ENCODE results near the gene SKIC8. TPM values are rescaled to one million over a fixed set of nuclear protein-coding genes. Genes with fewer than 3 reads are reported as not detected.

SKIC8 gene
- total and polyA plus RNA-seq, 2 experiments from 2014 or later: 61.5 to 113 TPM

DNA sequence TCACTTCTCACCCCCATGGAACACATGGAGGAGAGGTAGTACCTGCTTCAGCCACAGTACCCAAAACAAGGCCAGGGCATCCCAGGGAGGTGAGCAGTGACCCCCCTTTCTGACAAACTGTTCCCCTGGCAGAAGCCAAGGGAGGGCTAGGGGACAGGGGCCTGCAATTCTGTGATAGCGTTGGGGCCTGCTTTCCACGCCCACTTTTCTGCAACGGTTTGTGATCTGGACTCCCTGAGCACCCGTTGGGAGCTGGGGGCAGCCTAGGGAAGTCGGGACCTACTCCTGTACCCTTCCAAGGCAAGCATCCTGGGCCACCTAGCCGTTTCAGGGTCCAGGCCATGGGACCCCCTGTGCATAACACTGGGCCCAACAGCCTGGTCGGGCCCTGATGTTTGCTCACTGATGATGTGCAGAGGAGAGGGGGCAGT lies 36.0 kb downstream of the SKIC8 start:
- no peaks in the 10 kb centered on the region for H3K9me3 ChIP-seq (ENCODE audit: low read depth)
- no peak overlapping the region for H3K27ac ChIP-seq
- no peak overlapping the region for H3K4me3 ChIP-seq
- DNase-seq (ENCODE audit: low read depth in 1 of 2, low spot score in 1 of 2): no peak
- H3K27me3 ChIP-seq: peaks cover 8% of the 10 kb centered on the region
- TF ChIP-seq, protein P1, sequence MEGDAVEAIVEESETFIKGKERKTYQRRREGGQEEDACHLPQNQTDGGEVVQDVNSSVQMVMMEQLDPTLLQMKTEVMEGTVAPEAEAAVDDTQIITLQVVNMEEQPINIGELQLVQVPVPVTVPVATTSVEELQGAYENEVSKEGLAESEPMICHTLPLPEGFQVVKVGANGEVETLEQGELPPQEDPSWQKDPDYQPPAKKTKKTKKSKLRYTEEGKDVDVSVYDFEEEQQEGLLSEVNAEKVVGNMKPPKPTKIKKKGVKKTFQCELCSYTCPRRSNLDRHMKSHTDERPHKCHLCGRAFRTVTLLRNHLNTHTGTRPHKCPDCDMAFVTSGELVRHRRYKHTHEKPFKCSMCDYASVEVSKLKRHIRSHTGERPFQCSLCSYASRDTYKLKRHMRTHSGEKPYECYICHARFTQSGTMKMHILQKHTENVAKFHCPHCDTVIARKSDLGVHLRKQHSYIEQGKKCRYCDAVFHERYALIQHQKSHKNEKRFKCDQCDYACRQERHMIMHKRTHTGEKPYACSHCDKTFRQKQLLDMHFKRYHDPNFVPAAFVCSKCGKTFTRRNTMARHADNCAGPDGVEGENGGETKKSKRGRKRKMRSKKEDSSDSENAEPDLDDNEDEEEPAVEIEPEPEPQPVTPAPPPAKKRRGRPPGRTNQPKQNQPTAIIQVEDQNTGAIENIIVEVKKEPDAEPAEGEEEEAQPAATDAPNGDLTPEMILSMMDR (IDR thresholded peaks at IDR 0.05; ENCODE audit: low read depth, low read length): no peak
- H3K4me1 ChIP-seq (ENCODE audit: low read depth): peaks cover 19% of the 10 kb centered on the region
- no peaks in the 10 kb centered on the region for H3K36me3 ChIP-seq

GRCh38 chr15:78261062-78261461 lies 38.3 kb downstream of the SKIC8 start:
- Histone ChIP-seq H3K36me3 (no peaks in the 10 kb centered on the region), H3K4me1 (ENCODE audit: low read depth) (peaks cover 7% of the 10 kb centered on the region), H3K4me3 (no peak overlapping the region), H3K27ac (no peak overlapping the region), H3K9me3 (ENCODE audit: low read depth) (no peaks in the 10 kb centered on the region), H3K27me3 (peaks cover 8% of the 10 kb centered on the region)
- DNase-seq (ENCODE audit: low read depth in 1 of 2, low spot score in 1 of 2): no peak
- TF ChIP-seq, protein P1 (IDR thresholded peaks at IDR 0.05; ENCODE audit: low read depth, low read length): no peak

- Histone ChIP-seq H3K27me3 (peaks cover 8% of the 10 kb centered on the region), H3K27ac (no peak overlapping the region), H3K4me3 (no peak overlapping the region), H3K4me1 (ENCODE audit: low read depth) (peaks cover 4% of the 10 kb centered on the region), H3K9me3 (ENCODE audit: low read depth) (no peaks in the 10 kb centered on the region), H3K36me3 (no peaks in the 10 kb centered on the region)
- TF ChIP-seq, protein P1 (IDR thresholded peaks at IDR 0.05; ENCODE audit: low read depth, low read length): no peak
- no peak for DNase-seq (ENCODE audit: low read depth in 1 of 2, low spot score in 1 of 2)
Measured at GRCh38 chr15:78260489-78260888, 38.9 kb downstream of the SKIC8 start.

- no peaks in the 10 kb centered on the region for H3K9me3 ChIP-seq (ENCODE audit: low read depth)
- H3K27me3 ChIP-seq: peaks cover 1% of the 10 kb centered on the region
- no peak for DNase-seq (ENCODE audit: low read depth in 1 of 2, low spot score in 1 of 2)
- no peaks in the 10 kb centered on the region for H3K4me1 ChIP-seq (ENCODE audit: low read depth)
- TF ChIP-seq, protein P1 (IDR thresholded peaks at IDR 0.05; ENCODE audit: low read depth, low read length): no peak
- no peak overlapping the region for H3K27ac ChIP-seq
- no peak overlapping the region for H3K4me3 ChIP-seq
- no peaks in the 10 kb centered on the region for H3K36me3 ChIP-seq
Measured at GRCh38 chr15:78259232-78259631, 40.2 kb downstream of the SKIC8 start.

DNA sequence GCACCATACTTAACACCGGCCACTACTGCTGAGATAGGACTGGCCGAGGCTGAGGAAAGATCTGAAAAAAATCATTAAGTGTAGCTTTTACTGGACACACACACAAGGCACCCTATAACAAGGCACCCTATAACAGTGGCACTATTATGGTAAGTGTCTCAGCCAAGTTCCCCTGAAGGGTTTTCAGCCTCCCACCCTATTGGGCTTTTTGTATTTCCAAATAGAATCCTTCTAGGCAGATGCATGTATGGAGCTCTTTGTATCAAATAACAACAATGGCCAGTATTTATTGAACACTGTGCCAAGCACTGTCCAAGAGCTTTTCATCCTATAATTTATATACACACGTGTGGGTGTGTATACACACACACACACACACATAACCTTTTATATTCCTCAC lies 41.7 kb downstream of the SKIC8 start:
- H3K27me3 ChIP-seq: no peaks in the 10 kb centered on the region
- H3K36me3 ChIP-seq: no peaks in the 10 kb centered on the region
- no peak for DNase-seq (ENCODE audit: low read depth in 1 of 2, low spot score in 1 of 2)
- H3K4me3 ChIP-seq: no peak overlapping the region
- H3K4me1 ChIP-seq (ENCODE audit: low read depth): no peaks in the 10 kb centered on the region
- TF ChIP-seq, protein P1 (IDR thresholded peaks at IDR 0.05; ENCODE audit: low read depth, low read length): no peak
- H3K27ac ChIP-seq: no peak overlapping the region
- H3K9me3 ChIP-seq (ENCODE audit: low read depth): no peaks in the 10 kb centered on the region

DNA sequence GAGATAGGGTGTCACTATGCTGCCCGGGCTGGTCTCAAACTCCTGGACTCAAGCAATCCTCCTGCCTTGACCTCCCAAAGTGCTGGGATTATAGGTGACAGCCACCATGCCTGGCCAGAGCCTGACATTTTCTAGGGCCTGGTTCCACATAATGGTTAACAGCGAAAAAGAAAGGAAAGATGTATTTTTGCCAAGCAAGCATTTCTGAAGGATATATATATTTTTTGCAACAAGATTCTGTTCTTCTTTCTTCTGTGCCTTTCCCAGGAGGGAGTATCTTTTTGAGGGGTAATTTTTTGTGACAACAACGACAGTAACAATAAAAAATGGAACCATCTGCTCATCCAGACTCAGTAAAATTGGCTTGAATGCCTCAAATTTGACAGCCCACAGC lies 43.4 kb downstream of the SKIC8 start:
- no peaks in the 10 kb centered on the region for H3K4me1 ChIP-seq (ENCODE audit: low read depth)
- DNase-seq (ENCODE audit: low read depth in 1 of 2, low spot score in 1 of 2): no peak
- TF ChIP-seq, protein P1 (IDR thresholded peaks at IDR 0.05; ENCODE audit: low read depth, low read length): no peak

More for the DNA sequence above, 43.4 kb downstream of the SKIC8 start:
- Histone ChIP-seq H3K27me3 (no peaks in the 10 kb centered on the region), H3K4me3 (no peak overlapping the region), H3K27ac (no peak overlapping the region), H3K9me3 (ENCODE audit: low read depth) (no peaks in the 10 kb centered on the region), H3K36me3 (no peaks in the 10 kb centered on the region)
